Testis (tissue), 3 donors: ENCODE measurements around the gene SAP25. TPM values are rescaled to one million over a fixed set of nuclear protein-coding genes. Genes with fewer than 3 reads are reported as not detected.

Experiments
- DNase-seq: peaks from one replicate; pipeline ENCODE4 v3.0.0-alpha.2; 2019
- H3K27ac ChIP-seq, 2 donors: fragments of 200-600 bp; sonication (generic); one replicate each; pipeline ENCODE4 v1.5.1; 2019
- H3K27me3 ChIP-seq: fragments of 200-600 bp; sonication (generic); one replicate; pipeline ENCODE4 v1.5.1; 2019
- H3K36me3 ChIP-seq: fragments of 200-600 bp; sonication (generic); one replicate; pipeline ENCODE4 v1.5.1; 2017; ENCODE audit warnings: low read depth; ENCODE audit errors: missing control alignments
- H3K4me1 ChIP-seq: fragments of 200-600 bp; sonication (generic); one replicate; pipeline ENCODE4 v1.5.1; 2019
- H3K4me3 ChIP-seq, 2 donors: fragments of 200-600 bp; sonication (generic); one replicate each; pipeline ENCODE4 v1.5.1; 2017 to 2019
- H3K9me3 ChIP-seq: fragments of 200-600 bp; sonication (generic); one replicate; pipeline ENCODE4 v1.5.1; 2017
- POLR2A ChIP-seq: fragments of 450-650 bp; IDR thresholded peaks from one replicate; pipeline ENCODE4 v1.6.1; 2017; ENCODE audit warnings: antibody characterized with exemption, mild to moderate bottlenecking, moderate library complexity
- WGBS, 2 donors: methylation state at CpG; one replicate each; pipeline ENCODE4 v1.1.5; 2018; 5-methylcytosine and 5-hydroxymethylcytosine counted together
- intact Hi-C: fragments of 100-400 bp; cut with DNase I; formaldehyde crosslinking; loops from one replicate; pipeline ENCODE4 v1.15.1; 2023; ENCODE audit warnings: low total_unique reads
- polyA plus RNA-seq: library from polyadenylated mRNA; stranded (reverse); fragments of 350-450 nt; fragmentation: Illumina TruSeq; extraction: RNeasy Lipid Tissue Mini Kit (QIAGEN cat#74804); gene quantifications from one replicate; pipeline ENCODE4 v1.2.3, GENCODE V29; 2014; ENCODE audit warnings: low read depth, low replicate concordance; ENCODE audit not compliant: insufficient read depth
- total RNA-seq, 2 donors: library from RNA; depleted of rRNA; stranded (reverse); fragments of >200 nt; gene quantifications; one replicate each; pipeline ENCODE4 v1.2.3, GENCODE V29; 2016
- TF ChIP-seq, protein P1 (sequence below), 3 experiments: fragments of 450-650 bp in 2 of 3; fragments of 200-600 bp in 1 of 3; sonication (generic) in 1 of 3; IDR thresholded peaks; one replicate each; pipeline ENCODE4 v1.5.1; 2016 to 2019; ENCODE audit warnings: antibody characterized with exemption in 3 of 3, mild to moderate bottlenecking in 2 of 3, moderate library complexity in 1 of 3

The SAP25 gene
- total and polyA plus RNA-seq, 3 donors from 2014 or later = 28.4 to 30.3 (median 29.9) TPM

DNA sequence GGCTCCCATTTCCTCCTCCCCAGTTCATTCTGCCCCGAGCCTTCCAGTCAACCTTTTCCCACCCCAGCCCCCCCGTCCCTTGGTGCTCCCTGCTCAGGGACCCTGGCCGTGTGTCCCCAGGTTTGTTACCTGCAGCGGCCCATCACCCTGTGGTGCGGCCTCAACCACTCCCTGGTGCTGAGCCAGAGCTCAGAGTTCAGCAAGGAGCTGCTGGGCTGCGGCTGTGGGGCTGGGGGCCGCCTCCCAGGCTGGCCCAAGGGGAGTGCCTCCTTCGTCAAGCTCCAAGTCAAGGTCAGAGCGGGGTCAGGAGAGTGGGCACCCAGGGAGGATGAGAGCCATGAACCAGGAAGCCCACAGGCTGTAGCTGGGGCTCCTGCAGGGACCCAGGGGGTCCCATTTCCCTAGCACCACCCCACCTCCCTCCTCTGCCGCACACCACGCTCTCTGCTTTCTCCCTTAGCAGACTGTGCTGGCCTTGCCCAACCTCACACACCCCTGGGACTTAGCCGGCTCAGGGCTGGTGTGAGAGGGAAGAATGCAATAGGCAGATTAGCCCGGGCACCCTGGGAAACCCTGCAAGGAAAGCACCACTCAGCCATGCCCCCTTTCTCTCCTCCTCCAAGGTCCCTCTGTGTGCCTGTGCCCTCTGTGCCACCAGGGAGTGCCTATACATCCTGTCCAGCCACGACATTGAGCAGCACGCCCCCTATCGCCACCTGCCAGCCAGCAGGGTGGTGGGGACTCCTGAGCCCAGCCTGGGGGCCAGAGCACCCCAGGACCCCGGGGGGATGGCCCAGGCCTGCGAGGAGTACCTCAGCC is 26.4 kb upstream of the SAP25 start:
- DNase-seq = no peak
- TF ChIP-seq, protein P1, sequence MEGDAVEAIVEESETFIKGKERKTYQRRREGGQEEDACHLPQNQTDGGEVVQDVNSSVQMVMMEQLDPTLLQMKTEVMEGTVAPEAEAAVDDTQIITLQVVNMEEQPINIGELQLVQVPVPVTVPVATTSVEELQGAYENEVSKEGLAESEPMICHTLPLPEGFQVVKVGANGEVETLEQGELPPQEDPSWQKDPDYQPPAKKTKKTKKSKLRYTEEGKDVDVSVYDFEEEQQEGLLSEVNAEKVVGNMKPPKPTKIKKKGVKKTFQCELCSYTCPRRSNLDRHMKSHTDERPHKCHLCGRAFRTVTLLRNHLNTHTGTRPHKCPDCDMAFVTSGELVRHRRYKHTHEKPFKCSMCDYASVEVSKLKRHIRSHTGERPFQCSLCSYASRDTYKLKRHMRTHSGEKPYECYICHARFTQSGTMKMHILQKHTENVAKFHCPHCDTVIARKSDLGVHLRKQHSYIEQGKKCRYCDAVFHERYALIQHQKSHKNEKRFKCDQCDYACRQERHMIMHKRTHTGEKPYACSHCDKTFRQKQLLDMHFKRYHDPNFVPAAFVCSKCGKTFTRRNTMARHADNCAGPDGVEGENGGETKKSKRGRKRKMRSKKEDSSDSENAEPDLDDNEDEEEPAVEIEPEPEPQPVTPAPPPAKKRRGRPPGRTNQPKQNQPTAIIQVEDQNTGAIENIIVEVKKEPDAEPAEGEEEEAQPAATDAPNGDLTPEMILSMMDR (IDR thresholded peaks at IDR 0.05) = no peak
- TF ChIP-seq POLR2A = no peak
- 64 to 75% methylated on average over 7 to 18 of the region's 18 CpGs for WGBS, 2 donors
- intact Hi-C loops = no loop called here
- Histone ChIP-seq H3K27ac (no peak overlapping the region), H3K4me3 (no peak overlapping the region), H3K36me3 (no peaks in the 10 kb centered on the region), H3K27me3 (no peaks in the 10 kb centered on the region), H3K9me3 (no peaks in the 10 kb centered on the region), H3K4me1 (peaks cover 27% of the 10 kb centered on the region)

DNA sequence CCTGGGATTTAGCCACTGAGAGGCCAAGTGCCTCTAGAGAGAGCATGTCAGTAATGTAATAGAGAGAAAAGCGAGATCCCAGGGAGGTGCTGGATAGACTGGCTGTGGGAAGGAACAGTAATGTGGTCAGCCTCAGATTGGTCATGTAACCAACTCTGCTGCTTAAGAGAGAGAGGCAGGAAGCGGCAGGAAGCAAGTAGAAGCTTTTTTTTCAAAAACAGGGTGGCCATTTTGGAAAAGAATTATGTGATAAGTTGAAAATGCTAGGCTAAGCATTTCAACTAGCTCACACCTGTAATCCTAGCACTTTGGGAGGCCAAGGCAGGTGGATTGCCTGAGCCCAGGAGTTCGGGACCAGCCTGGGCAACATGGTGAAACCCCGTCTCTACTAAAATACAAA is 24.7 kb upstream of the SAP25 start:
- Histone ChIP-seq H3K27me3 (no peaks in the 10 kb centered on the region), H3K4me1 (peaks cover 20% of the 10 kb centered on the region), H3K27ac (no peak overlapping the region), H3K9me3 (no peaks in the 10 kb centered on the region), H3K4me3 (no peak overlapping the region), H3K36me3 (no peaks in the 10 kb centered on the region)
- TF ChIP-seq, protein P1 (IDR thresholded peaks at IDR 0.05) = no peak
- no peak for TF ChIP-seq POLR2A
- intact Hi-C loops = no loop called here
- no peak for DNase-seq
- WGBS, 2 donors = 92 to 95% methylated on average over 4 of the region's 4 CpGs

DNA sequence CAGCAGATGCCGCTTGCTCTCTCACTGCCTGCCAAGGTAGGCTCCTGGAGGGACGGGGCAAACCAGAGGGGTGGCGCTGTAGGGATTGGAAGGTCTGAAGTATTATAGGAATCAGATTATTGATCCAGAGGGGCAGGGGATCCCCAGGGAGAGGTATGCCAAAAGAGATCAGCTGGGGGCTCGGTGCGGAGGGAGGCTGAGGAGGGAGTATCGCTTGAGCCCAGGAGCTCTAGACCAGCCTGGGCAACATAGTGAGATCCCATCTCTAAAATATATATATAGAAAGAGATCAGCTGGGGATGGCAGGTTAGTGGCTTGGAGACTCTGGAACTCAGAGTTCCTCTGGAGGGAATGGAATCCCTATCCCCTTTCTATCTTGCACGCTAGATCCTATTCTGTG is 21.5 kb upstream of the SAP25 start:
- H3K4me3 ChIP-seq = no peak overlapping the region
- TF ChIP-seq POLR2A = no peak
- TF ChIP-seq, protein P1 (IDR thresholded peaks at IDR 0.05) = no peak
- intact Hi-C loops = no loop called here
- H3K27me3 ChIP-seq = no peaks in the 10 kb centered on the region
- no peak overlapping the region for H3K27ac ChIP-seq
- 96 to 98% methylated on average over 7 of the region's 7 CpGs for WGBS, 2 donors
- no peaks in the 10 kb centered on the region for H3K36me3 ChIP-seq
- no peak for DNase-seq
- peaks cover 10% of the 10 kb centered on the region for H3K4me1 ChIP-seq
- no peaks in the 10 kb centered on the region for H3K9me3 ChIP-seq

DNA sequence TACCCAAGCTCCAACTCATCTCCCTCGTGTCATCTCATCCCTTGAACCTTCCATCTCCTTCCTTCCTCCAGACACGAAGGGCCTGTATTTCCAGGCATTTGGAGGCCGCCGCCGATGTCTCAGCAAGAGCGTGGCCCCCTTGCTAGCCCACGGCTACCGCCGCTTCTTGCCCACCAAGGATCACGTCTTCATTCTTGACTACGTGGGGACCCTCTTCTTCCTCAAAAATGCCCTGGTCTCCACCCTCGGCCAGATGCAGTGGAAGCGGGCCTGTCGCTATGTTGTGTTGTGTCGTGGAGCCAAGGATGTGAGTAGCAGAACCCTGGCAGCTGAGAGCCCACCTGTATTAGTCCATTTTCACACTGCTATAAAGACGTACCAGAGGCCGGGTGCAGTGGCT is 17.9 kb upstream of the SAP25 start:
- intact Hi-C loops = no loop called here
- H3K27me3 ChIP-seq = no peaks in the 10 kb centered on the region
- no peaks in the 10 kb centered on the region for H3K9me3 ChIP-seq
- DNase-seq = no peak
- no peak for TF ChIP-seq POLR2A
- TF ChIP-seq, protein P1 (IDR thresholded peaks at IDR 0.05) = no peak
- H3K36me3 ChIP-seq = no peaks in the 10 kb centered on the region
- H3K4me1 ChIP-seq = peaks cover 6% of the 10 kb centered on the region
- no peak overlapping the region for H3K4me3 ChIP-seq
- WGBS, 2 donors = 96 to 98% methylated on average over 17 of the region's 17 CpGs
- H3K27ac ChIP-seq = no peak overlapping the region
